B cell (primary cell): ENCODE measurements around the gene NFE2L1. TPM values are rescaled to one million over a fixed set of nuclear protein-coding genes. Genes with fewer than 3 reads are reported as not detected.

Source experiments
- ATAC-seq: fragments of 200-7000 bp; cut with Tn5 transposase; one replicate; pipeline ENCODE4 v1.10.0; 2021; ENCODE audit warnings: low read depth, mild to moderate bottlenecking, moderate number of reproducible peaks, moderate library complexity
- CTCF ChIA-PET: fragments of 350-600 bp; sonication (Branson Sonifier 250); formaldehyde crosslinking; loops from one replicate; lab custom pipeline; 2021; ENCODE audit warnings: antibody characterized with exemption, inconsistent platforms; lab: Charles Lee
- POLR2A ChIA-PET: fragments of 350-600 bp; sonication (Branson Sonifier 250); formaldehyde crosslinking; loops from one replicate; lab custom pipeline; 2021; ENCODE audit warnings: antibody characterized with exemption; lab: Charles Lee
- DNase-seq: peaks from one replicate; pipeline ENCODE4 v3.0.0; 2013
- H2AFZ ChIP-seq: 2 replicates; pipeline ENCODE4 v1.6.1; 2012; ENCODE audit warnings: mild to moderate bottlenecking, low read depth, low read length; ENCODE audit not compliant: insufficient read depth, poor library complexity, severe bottlenecking
- H3K27ac ChIP-seq, 2 donors: 1 replicate in 1 of 2; 2 replicates in 1 of 2; pipeline ENCODE4 v1.5.1; 2012 to 2013; ENCODE audit warnings: low read length in 2 of 2, mild to moderate bottlenecking in 2 of 2, moderate library complexity in 1 of 2
- H3K27me3 ChIP-seq, 4 experiments: fragments of 200-600 bp in 1 of 4; sonication (generic) in 1 of 4; replicated peaks in 1 of 4; 1 replicate in 2 of 4; 2 replicates in 2 of 4; pipeline versions ENCODE4 v1.6.1 to v1.7.0; 2013 to 2016; ENCODE audit warnings: low read length in 3 of 4, mild to moderate bottlenecking in 2 of 4, mixed read lengths in 1 of 4, moderate library complexity in 1 of 4; ENCODE audit not compliant: insufficient read depth in 4 of 4, control insufficient read depth in 3 of 4; ENCODE audit errors: control extremely low read depth in 1 of 4
- H3K36me3 ChIP-seq, 2 experiments: replicated peaks in 1 of 2; 1 replicate in 1 of 2; 2 replicates in 1 of 2; pipeline versions ENCODE4 v1.6.1 to v1.7.1; 2013; ENCODE audit warnings: low read length in 1 of 2; ENCODE audit not compliant: insufficient read depth in 2 of 2, control insufficient read depth in 1 of 2; ENCODE audit errors: control extremely low read depth in 1 of 2, extremely low read depth in 1 of 2
- H3K4me1 ChIP-seq, 2 donors: fragments of 200-600 bp in 1 of 2; sonication (generic) in 1 of 2; 1 replicate in 1 of 2; 2 replicates in 1 of 2; pipeline versions ENCODE4 v1.5.1 to v1.6.1; 2013 to 2017; ENCODE audit warnings: low read length in 2 of 2; ENCODE audit not compliant: control insufficient read depth in 2 of 2, insufficient read depth in 2 of 2
- H3K4me2 ChIP-seq: replicated peaks from 2 replicates; pipeline ENCODE3; 2012; ENCODE audit warnings: mild to moderate bottlenecking, low read depth, low read length; ENCODE audit not compliant: poor library complexity, severe bottlenecking
- H3K4me3 ChIP-seq, 5 experiments: fragments of 200-600 bp in 1 of 5; sonication (generic) in 1 of 5; 1 replicate in 3 of 5; 2 replicates in 2 of 5; pipeline versions ENCODE4 v1.5.1 to v1.7.0; 2011 to 2016; ENCODE audit warnings: low read length in 4 of 5, mild to moderate bottlenecking in 4 of 5, low read depth in 2 of 5, control low read depth in 1 of 5, moderate library complexity in 1 of 5; ENCODE audit not compliant: insufficient read depth in 1 of 5; ENCODE audit errors: control extremely low read depth in 1 of 5, extremely low read depth in 1 of 5
- H3K79me2 ChIP-seq: fragments of 200-600 bp; sonication (generic); one replicate; pipeline ENCODE4 v1.6.0; 2016; ENCODE audit warnings: low read length; ENCODE audit not compliant: control insufficient read depth, insufficient read depth
- H3K9ac ChIP-seq: fragments of 200-600 bp; sonication (generic); 2 replicates; pipeline ENCODE4 v1.6.1; 2017; ENCODE audit warnings: mild to moderate bottlenecking, low read length, moderate library complexity
- H3K9me3 ChIP-seq, 3 donors: one replicate each; pipeline versions ENCODE4 v1.6.1 to v1.7.1; 2013; ENCODE audit warnings: low read length in 2 of 3; ENCODE audit not compliant: control insufficient read depth in 2 of 3, insufficient read depth in 1 of 3; ENCODE audit errors: control extremely low read depth in 1 of 3
- H4K20me1 ChIP-seq: 2 replicates; pipeline ENCODE4 v1.6.0; 2012; ENCODE audit warnings: mild to moderate bottlenecking, low read length; ENCODE audit not compliant: insufficient read depth, control insufficient read depth, poor library complexity, severe bottlenecking
- H3K27ac Mint-ChIP-seq: one replicate; pipeline ENCODE4 v1.8.0; 2021; ENCODE audit warnings: mixed read lengths
- H3K27me3 Mint-ChIP-seq: one replicate; pipeline ENCODE4 v1.8.0; 2021; ENCODE audit warnings: mixed read lengths
- H3K4me1 Mint-ChIP-seq: one replicate; pipeline ENCODE4 v1.8.0; 2021; ENCODE audit warnings: mixed read lengths
- H3K4me3 Mint-ChIP-seq: one replicate; pipeline ENCODE4 v1.8.0; 2021; ENCODE audit warnings: mixed read lengths
- H3K9me3 Mint-ChIP-seq: one replicate; pipeline ENCODE4 v1.8.0; 2022; ENCODE audit warnings: mixed read lengths; ENCODE audit not compliant: insufficient read depth
- CTCF ChIP-seq: fragments of 200-600 bp; IDR thresholded peaks from one replicate; pipeline ENCODE4 v1.8.0; 2022; ENCODE audit warnings: antibody characterized with exemption, mild to moderate bottlenecking
- EZH2 ChIP-seq: IDR thresholded peaks from 2 replicates; pipeline ENCODE4 v1.6.1; 2012; ENCODE audit warnings: borderline replicate concordance, low read depth, mild to moderate bottlenecking, moderate library complexity, low read length; ENCODE audit not compliant: insufficient read depth, poor library complexity, severe bottlenecking
- WGBS: methylation state at CpG from one replicate; pipeline ENCODE4 v1.1.5; 2013; ENCODE audit warnings: missing lambda C conversion rate; ENCODE audit not compliant: insufficient coverage; 5-methylcytosine and 5-hydroxymethylcytosine counted together
- intact Hi-C: fragments of 100-400 bp; cut with micrococcal nuclease; formaldehyde crosslinking; loops from one replicate; pipeline ENCODE4 v1.10.0; 2022
- polyA plus RNA-seq: library from polyadenylated mRNA; depleted of rRNA; stranded (reverse); fragments of >200 nt; gene quantifications from 2 replicates; pipeline ENCODE4 v1.2.3, GENCODE V29; 2012
- total RNA-seq, 2 donors: library from RNA; stranded (reverse); fragments of 120-200 nt in 1 of 2; gene quantifications; 1 replicate in 1 of 2; 2 replicates in 1 of 2; pipeline versions ENCODE4 v1.2.3 to v1.2.4, GENCODE V29; 2013 to 2022

NFE2L1 gene
- total and polyA plus RNA-seq, 2 donors (not counting 1 experiment from before 2014, with no cell fraction given), result 25.2 to 66.4 TPM

- Mint-ChIP-seq H3K4me1 (peaks cover 52% of the 10 kb centered on the region), H3K27me3 (no peaks in the 10 kb centered on the region), H3K27ac (peak overlapping the region; percentile 91), H3K9me3 (no peaks in the 10 kb centered on the region), H3K4me3 (peak overlapping the region; percentile 77)
- Histone ChIP-seq H3K9me3 (no peaks in the 10 kb centered on the region), H3K9ac (peak overlapping the region; percentile 46), H3K27me3 (no peaks in the 10 kb centered on the region), H3K4me2 (peak overlapping the region; percentile 63), H2AFZ (no peak overlapping the region), H3K4me3 (peak overlapping the region in 1 of 5 experiments; percentile 15), H4K20me1 (peaks cover 73% of the 10 kb centered on the region), H3K79me2 (peaks cover 56% of the 10 kb centered on the region), H3K27ac (peak overlapping the region; percentile 12 to 76), H3K4me1 (peaks cover 28 to 35% of the 10 kb centered on the region in 2 donors), H3K36me3 (peaks cover 4 to 76% of the 10 kb centered on the region in 2 experiments)
- ATAC-seq, result peak; percentile 76
- intact Hi-C loops, result no loop called here
- WGBS, result 84% methylated on average over 2 of the region's 5 CpGs
- ChIA-PET CTCF (interaction anchor here (0.8 to 5.1 kb wide), 12 partner anchors 14 to 77 kb away, joined by 3 to 28 read pairs (median 4); no protein-coding TSS in a partner anchor), POLR2A (no interaction called here)
- DNase-seq, result peak; percentile 63
- TF ChIP-seq CTCF, result no peak
- no peak for TF ChIP-seq EZH2
Observed at GRCh38 chr17:48055531-48056245, 7.5 kb downstream of the NFE2L1 start.

DNA sequence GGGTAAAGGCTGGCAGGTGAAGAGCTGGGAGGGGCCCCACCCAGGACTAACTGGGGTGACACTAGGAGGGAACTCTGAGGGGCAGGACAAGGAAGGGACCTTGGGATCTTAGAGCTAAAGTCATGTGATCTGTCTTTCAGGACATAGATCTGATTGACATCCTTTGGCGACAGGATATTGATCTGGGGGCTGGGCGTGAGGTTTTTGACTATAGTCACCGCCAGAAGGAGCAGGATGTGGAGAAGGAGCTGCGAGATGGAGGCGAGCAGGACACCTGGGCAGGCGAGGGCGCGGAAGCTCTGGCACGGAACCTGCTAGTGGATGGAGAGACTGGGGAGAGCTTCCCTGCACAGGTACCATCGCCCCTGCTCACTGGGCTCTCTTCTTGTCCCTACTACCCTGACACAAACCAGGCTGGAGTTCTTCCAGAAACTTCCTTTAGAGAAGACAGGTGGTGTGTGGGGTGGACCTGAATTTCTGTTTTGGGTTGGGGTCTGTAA, 8.1 kb downstream of the NFE2L1 start:
- peaks cover 50% of the 10 kb centered on the region for H3K79me2 ChIP-seq
- H3K4me1 ChIP-seq, result peaks cover 28 to 35% of the 10 kb centered on the region in 2 donors
- peaks cover 49% of the 10 kb centered on the region for H3K4me1 Mint-ChIP-seq
- no peak overlapping the region for H3K4me3 ChIP-seq
- WGBS, result 100% methylated on average over 9 of the region's 10 CpGs
- H4K20me1 ChIP-seq, result peaks cover 67% of the 10 kb centered on the region
- H3K9ac ChIP-seq, result peak overlapping the region; percentile 46
- H3K27me3 ChIP-seq, result no peaks in the 10 kb centered on the region
- no peaks in the 10 kb centered on the region for H3K27me3 Mint-ChIP-seq
- ChIA-PET CTCF (interaction anchor here (0.7 to 5.1 kb wide), 9 partner anchors 13 to 31 kb away, joined by 3 to 28 read pairs (median 7); no protein-coding TSS in a partner anchor), POLR2A (no interaction called here)
- H3K27ac Mint-ChIP-seq, result peak overlapping the region; percentile 91
- no peaks in the 10 kb centered on the region for H3K9me3 ChIP-seq
- no peaks in the 10 kb centered on the region for H3K9me3 Mint-ChIP-seq
- peak overlapping the region in 1 of 2 donors; percentile 76 for H3K27ac ChIP-seq
- no peak for TF ChIP-seq EZH2
- TF ChIP-seq CTCF, result no peak
- H3K4me3 Mint-ChIP-seq, result peak overlapping the region; percentile 77
- H3K4me2 ChIP-seq, result peak overlapping the region; percentile 63
- no peak for ATAC-seq
- H2AFZ ChIP-seq, result no peak overlapping the region
- peaks cover 4 to 73% of the 10 kb centered on the region in 2 experiments for H3K36me3 ChIP-seq
- intact Hi-C loops, result no loop called here
- DNase-seq, result no peak
